ENCODE measurements around the gene YIPF3.
"Not testable (repeated sequence)": the region's sequence is repeated elsewhere in the genome, so short reads cannot be mapped to it uniquely, and the experiment has no call there.

YIPF3 gene

GRCh38 chr6:43511824-43512415 lies 4.8 kb downstream of the YIPF3 start:
- in situ Hi-C loops (cut with MboI; ENCODE audit: low pct_unique_long_range_greater_than_20kb, low sequenced_read_pairs): no loop called here
- peak; percentile 23 for DNase-seq

GRCh38 chr6:43510827-43511163 lies 5.9 kb downstream of the YIPF3 start:
- in situ Hi-C loops (cut with MboI; ENCODE audit: low pct_unique_long_range_greater_than_20kb, low sequenced_read_pairs): no loop called here
- no peak for DNase-seq

GRCh38 chr6:43509984-43510826 lies 6.5 kb downstream of the YIPF3 start, which contains the start of gene LRRC73:
Gene LRRC73 (minus strand): TSS chr6:43510346. CDS start chr6:43509785, 561 bp downstream.
- in situ Hi-C loops (cut with MboI; ENCODE audit: low pct_unique_long_range_greater_than_20kb, low sequenced_read_pairs): loop anchor here (10.0 kb wide), 1 partner anchor 255 kb away; no protein-coding TSS in a partner anchor
- peak; percentile 71 for DNase-seq

- in situ Hi-C loops (cut with MboI; ENCODE audit: low pct_unique_long_range_greater_than_20kb, low sequenced_read_pairs): loop anchor here (10.0 kb wide), 1 partner anchor 255 kb away; no protein-coding TSS in a partner anchor
- no peak for DNase-seq
These were observed 7.4 kb downstream of the YIPF3 start for GRCh38 chr6:43509142-43509983.

- no peak for DNase-seq
These were observed 8.1 kb downstream of the YIPF3 start for GRCh38 chr6:43508481-43509141.

GRCh38 chr6:43506667-43507471 lies 9.9 kb downstream of the YIPF3 start:
- peak; percentile 93 for DNase-seq
- in situ Hi-C loops (cut with MboI; ENCODE audit: low pct_unique_long_range_greater_than_20kb, low sequenced_read_pairs): loop anchor here (10.0 kb wide), 1 partner anchor 252 kb away; no protein-coding TSS in a partner anchor

More at GRCh38 chr6:43508481-43509141, 8.1 kb downstream of the YIPF3 start:
- in situ Hi-C loops (cut with MboI; ENCODE audit: low pct_unique_long_range_greater_than_20kb, low sequenced_read_pairs): loop anchor here (10.0 kb wide), 1 partner anchor 254 kb away; no protein-coding TSS in a partner anchor

- DNase-seq: no peak
- in situ Hi-C loops (cut with MboI; ENCODE audit: low pct_unique_long_range_greater_than_20kb, low sequenced_read_pairs): loop anchor here (10.0 kb wide), 1 partner anchor 251 kb away; no protein-coding TSS in a partner anchor
These were observed 10.6 kb downstream of the YIPF3 start for GRCh38 chr6:43506171-43506570.

- DNase-seq: no peak
- in situ Hi-C loops (cut with MboI; ENCODE audit: low pct_unique_long_range_greater_than_20kb, low sequenced_read_pairs): loop anchor here (10.0 kb wide), 1 partner anchor 251 kb away; no protein-coding TSS in a partner anchor
These were observed 11.0 kb downstream of the YIPF3 start for GRCh38 chr6:43505718-43506117.

GRCh38 chr6:43504756-43505593 lies 11.8 kb downstream of the YIPF3 start:
- in situ Hi-C loops (cut with MboI; ENCODE audit: low pct_unique_long_range_greater_than_20kb, low sequenced_read_pairs): loop anchor here (10.0 kb wide), 1 partner anchor 250 kb away; no protein-coding TSS in a partner anchor
- no peak for DNase-seq

GRCh38 chr6:43503443-43503842 lies 13.3 kb downstream of the YIPF3 start:
- in situ Hi-C loops (cut with MboI; ENCODE audit: low pct_unique_long_range_greater_than_20kb, low sequenced_read_pairs): loop anchor here (10.0 kb wide), 1 partner anchor 249 kb away; no protein-coding TSS in a partner anchor
- DNase-seq: no peak

- no peak for DNase-seq
- in situ Hi-C loops (cut with MboI; ENCODE audit: low pct_unique_long_range_greater_than_20kb, low sequenced_read_pairs): loop anchor here (10.0 kb wide), 1 partner anchor 248 kb away; no protein-coding TSS in a partner anchor
These were observed 14.1 kb downstream of the YIPF3 start for GRCh38 chr6:43502666-43503065.

- in situ Hi-C loops (cut with MboI; ENCODE audit: low pct_unique_long_range_greater_than_20kb, low sequenced_read_pairs): loop anchor here (10.0 kb wide), 1 partner anchor 246 kb away; no protein-coding TSS in a partner anchor
- no peak for DNase-seq
These were observed 15.8 kb downstream of the YIPF3 start for GRCh38 chr6:43500921-43501320.

GRCh38 chr6:43499028-43499815 lies 17.5 kb downstream of the YIPF3 start:
- no peak for DNase-seq
- in situ Hi-C loops (cut with MboI; ENCODE audit: low pct_unique_long_range_greater_than_20kb, low sequenced_read_pairs): no loop called here

- DNase-seq; in situ Hi-C loops (cut with MboI; ENCODE audit: low pct_unique_long_range_greater_than_20kb, low sequenced_read_pairs): not testable (repeated sequence)
These were observed 18.4 kb downstream of the YIPF3 start for GRCh38 chr6:43498291-43498690.

GRCh38 chr6:43497689-43498088 lies 19.0 kb downstream of the YIPF3 start:
- in situ Hi-C loops (cut with MboI; ENCODE audit: low pct_unique_long_range_greater_than_20kb, low sequenced_read_pairs): no loop called here
- DNase-seq: no peak

GRCh38 chr6:43497129-43497396 lies 19.7 kb downstream of the YIPF3 start:
- no peak for DNase-seq
- in situ Hi-C loops (cut with MboI; ENCODE audit: low pct_unique_long_range_greater_than_20kb, low sequenced_read_pairs): no loop called here
